Measurements from ENCODE around the gene LITAFD.
"Not testable (repeated sequence)": the region's sequence is repeated elsewhere in the genome, so short reads cannot be mapped to it uniquely, and the experiment has no call there.

The LITAFD gene

DNA sequence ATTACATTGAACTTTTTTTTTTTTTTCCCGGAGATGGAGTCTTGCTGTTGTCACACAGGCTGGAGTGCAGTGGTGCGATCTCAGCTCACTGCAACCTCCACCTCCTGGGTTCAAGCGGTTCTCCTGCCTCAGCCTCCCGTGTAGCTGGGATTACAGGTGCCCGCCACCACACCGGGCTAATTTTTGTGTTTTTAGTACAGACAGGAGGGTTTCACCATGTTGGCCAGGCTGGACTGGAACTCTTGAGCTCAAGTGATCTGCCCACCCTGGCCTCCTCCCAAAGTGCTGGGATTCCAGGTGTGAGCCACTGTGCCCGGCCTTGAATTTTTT, 8.3 kb upstream of the LITAFD start:
- not testable (repeated sequence) for DNase-seq

- no peak for DNase-seq
Observed at GRCh38 chr16:8874388-8874787, 7.8 kb upstream of the LITAFD start.

DNA sequence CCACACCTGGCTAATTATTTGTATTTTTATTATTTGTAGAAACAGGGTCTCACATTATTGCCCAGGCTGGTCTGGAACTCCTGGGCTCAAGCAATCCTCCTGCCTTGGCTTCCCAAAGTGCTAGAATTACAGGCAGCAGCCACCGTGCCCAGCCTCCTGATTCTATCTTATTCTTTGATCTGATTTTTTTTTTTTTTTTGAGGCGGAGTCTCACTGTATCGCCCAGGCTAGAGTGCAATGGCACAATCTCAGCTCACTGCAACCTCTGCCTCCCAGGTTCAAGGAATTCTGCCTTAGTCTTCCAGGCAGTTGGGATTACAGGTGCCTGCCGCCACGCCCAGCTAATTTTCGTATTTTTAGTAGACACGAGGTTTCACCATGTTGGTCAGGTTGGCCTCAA, 6.8 kb upstream of the LITAFD start:
- not testable (repeated sequence) for DNase-seq

GRCh38 chr16:8877894-8878522, 4.1 kb upstream of the LITAFD start:
- DNase-seq = no peak

DNA sequence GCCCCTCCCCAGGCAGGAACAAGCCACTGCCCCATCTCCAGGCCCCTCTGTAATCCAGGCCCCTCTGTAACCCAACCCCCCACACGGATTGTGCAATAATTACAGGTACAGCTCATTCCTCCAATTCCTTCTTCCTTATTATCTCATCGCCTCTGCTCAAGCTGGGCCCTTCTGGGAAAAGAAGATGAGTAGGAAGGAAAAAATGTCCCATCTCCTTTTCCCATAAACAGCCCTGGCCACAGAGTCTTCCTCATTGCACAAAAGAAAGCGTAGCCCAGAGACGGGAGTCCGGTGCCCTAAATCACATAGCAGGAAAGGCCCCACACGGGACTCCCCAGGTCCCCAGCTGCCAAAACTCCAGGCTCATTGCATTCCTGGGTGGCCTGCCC, 3.6 kb upstream of the LITAFD start:
- DNase-seq = no peak

- DNase-seq = no peak
Observed at GRCh38 chr16:8880839-8881510, 1.2 kb upstream of the LITAFD start.

DNA sequence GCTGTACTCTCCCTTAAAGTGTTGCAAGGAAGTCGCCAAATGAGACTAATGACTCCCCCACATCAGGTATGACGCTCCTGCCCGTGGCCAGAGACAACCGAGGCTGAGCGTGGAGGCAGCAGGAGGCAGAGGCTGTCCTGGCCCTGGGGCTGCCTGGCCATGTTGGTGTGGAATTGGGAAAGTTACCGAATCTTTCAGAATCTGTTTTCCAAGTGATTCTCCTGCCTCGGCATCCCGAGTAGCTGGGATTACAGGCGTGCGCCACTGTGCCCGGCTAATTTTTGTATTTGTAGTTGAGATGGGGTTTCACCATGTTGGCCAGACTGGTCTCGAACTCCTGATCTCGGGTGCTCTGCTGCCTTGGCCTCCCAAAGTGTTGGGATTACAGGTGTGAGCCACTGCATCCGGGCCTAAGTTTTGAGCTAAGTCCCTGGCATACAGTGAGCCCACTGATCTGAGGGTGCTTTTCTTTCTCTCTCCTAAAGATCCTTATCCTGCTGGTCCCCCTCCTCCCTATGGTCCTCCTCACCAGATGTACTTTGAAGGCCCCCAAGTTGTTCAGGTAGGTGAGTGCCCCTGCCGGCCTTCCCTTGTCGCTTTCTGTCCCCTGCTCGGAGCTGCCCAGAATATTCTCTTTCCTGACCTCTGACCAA, 700 bp downstream of the LITAFD start:
- DNase-seq = no peak

- DNase-seq = no peak
Observed at GRCh38 chr16:8885674-8886592, 3.8 kb downstream of the LITAFD start.

DNA sequence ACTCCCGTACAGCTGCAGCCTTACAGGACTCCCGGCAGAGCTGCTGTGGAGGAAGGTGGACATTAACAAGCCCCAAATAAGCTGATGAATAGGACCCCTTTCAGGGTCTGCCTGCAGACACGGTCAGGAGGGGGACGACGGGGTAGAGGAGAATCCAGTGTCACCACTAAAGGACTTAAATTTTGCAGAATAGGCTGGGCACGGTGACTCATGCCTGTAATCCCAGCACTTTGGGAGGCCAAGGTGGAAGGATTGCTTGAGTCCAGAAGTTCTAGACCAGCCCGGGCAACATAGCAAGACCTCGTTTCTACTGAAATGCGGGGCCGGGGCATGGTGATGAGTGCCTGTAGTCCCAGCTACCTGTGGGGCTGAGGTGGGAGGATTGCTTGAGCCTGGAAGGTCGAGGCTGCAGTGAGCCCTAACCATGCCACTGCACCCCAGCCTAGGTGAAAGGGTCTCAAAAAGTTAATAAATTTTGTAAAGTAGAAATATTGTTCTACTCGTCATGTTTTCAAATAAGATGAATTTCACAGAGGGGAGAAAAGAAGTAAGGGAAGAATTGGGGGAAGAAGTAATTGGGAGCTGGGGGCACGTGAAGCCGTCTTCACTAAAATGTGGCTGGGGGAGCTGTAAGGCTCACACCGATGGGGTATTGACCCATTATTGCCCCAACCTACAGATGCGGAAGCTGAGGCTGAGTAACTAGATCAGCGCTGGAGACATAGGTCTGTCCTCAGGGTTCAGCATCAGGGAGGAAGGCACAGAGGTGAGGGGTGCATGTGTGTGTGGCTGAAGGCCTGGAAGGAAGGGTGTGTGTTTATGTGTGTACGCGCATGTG, 4.7 kb downstream of the LITAFD start:
- DNase-seq = no peak

GRCh38 chr16:8887431-8887765, 5.2 kb downstream of the LITAFD start:
- DNase-seq = no peak

GRCh38 chr16:8887952-8888560, 5.9 kb downstream of the LITAFD start:
- DNase-seq = no peak

- no peak for DNase-seq
Observed at GRCh38 chr16:8888951-8889892, 7.1 kb downstream of the LITAFD start.

- DNase-seq = no peak
Observed at GRCh38 chr16:8889893-8890548, 7.9 kb downstream of the LITAFD start.

DNA sequence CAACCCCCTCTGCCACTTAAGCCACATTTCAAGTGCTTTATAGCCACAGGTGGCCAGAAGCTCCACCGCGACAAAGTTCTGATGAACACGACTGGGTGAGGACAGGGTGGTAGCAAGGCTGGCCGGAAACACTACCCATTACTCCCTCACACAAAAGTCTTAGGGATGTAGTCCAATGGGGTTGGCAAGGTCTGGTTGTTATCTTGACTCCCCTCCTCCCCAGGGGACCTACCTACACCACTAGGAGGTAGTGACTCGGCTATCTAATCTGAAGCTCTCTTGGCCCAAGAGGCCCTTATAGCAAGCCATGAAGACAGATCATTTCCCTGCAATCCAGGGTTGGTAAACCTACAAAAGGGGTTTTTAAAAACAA, 8.4 kb downstream of the LITAFD start:
- no peak for DNase-seq

- no peak for DNase-seq
Observed at GRCh38 chr16:8892101-8892575, 10.0 kb downstream of the LITAFD start.

GRCh38 chr16:8893426-8893825, 11.3 kb downstream of the LITAFD start:
- DNase-seq = no peak

DNA sequence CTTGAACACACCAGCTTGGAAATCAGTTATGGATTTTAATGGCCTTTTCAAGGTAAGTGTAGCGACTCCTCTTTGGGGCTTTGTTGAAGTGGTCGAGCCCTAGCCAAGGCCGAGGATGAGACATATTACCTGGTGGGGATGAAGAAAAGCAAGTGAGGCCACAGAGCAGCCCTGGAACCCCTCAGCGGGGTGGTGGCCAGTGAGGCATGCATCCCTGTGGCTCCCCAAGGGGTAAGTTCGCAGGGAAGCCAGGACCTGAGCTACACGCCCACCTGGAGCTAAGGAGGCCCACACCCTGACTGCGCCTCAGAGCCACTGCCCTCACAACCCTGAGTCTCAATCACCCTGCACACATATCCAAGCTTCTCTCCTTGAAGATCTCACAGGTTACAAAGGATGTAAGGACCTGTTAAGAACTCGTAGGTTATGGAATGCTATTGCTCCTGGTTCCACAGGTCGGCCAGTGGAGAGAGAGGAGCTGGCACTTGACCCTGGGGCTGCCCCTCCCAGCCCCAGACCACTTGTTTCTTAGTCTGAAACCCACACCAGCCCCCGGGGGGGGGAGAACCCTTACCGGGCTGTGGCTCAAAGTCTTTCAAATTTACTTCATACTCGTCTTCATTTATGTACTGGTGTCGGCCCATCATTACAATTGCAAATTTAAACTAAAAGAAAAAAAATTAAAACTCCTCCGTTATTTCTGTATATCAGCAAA, 12.0 kb downstream of the LITAFD start:
- no peak for DNase-seq

- DNase-seq = no peak
Observed at GRCh38 chr16:8894736-8895334, 12.7 kb downstream of the LITAFD start.

DNA sequence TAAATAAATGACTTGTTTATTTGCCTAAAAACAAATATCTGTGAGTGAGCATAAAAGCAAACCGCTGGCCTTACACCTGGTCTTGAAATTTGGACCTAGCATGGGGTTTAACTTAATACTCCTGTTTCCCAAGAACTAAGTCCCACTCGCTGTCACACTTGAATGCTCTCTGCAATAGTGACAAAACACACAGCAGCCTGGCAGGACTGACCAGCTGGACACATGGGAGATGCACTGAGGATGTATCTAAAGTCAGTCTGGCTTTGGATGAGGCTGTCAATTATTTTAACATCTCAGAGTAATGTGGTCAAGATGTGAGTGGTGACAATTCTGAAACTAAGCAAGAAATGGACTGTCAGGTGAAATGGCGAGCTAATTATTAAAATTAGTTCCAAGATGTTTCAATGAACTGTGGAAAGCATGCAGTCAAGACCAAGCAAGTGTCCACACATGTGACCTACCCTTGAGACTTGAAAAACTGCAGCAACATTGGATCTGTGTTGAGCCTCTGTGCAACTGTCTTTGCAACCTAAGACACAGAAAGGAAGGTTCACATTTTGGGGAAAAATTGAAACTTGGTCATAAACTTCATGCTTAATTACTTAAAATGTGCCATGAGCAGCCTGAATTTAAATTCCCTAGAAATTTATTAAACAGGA, 16.6 kb downstream of the LITAFD start:
- DNase-seq = no peak

Data from NCI-H526 treated with DMSO at 0.1 percent for 48 hours (cell line).